ENCODE results near the gene RAB43. TPM values are rescaled to one million over a fixed set of nuclear protein-coding genes. Genes with fewer than 3 reads are reported as not detected.
"Not testable (repeated sequence)": the region's sequence is repeated elsewhere in the genome, so short reads cannot be mapped to it uniquely, and the experiment has no call there.

RAB43 gene
- polyA plus RNA-seq = 1 to 10 TPM; 3.6 to 6.5 TPM

DNA sequence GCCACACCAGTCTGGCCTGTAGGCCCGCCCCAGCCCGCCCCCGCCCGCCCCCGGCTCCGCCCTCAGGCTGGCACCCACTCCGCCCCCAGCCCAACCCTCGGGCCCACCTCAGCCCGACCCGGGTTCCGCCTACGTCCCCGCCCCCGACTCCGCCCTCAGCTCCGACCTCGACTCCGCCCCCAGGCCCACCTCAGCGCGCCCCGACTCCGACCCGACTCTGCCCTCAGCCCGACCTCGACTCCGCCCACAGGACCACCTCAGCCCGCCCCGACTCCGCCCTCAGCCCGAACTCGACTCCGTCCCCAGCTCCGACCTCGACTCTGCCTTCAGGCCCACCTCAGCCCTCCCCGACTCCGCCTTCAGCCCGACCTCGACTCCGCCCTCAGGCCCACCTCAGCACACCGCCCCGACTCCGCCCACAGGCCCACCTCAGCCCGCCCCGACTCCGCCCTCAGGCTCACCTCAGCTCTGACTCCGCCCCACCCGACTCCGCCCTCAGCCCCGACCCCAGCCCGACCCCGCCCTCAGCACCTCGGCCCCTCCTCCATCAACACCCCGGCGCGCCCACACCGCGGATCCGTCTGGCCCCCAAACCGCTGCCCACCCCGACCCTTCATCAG is at the start of gene RAB43:
Gene RAB43 (minus strand): TSS at position 13 of the 620 bp plus-strand sequence. CDS start 315 bp downstream, outside the sequence.
- peak within 1 kb of the TSS; percentile 67 to 75 for H3K4me3 ChIP-seq (ENCODE audit: low read depth in 1 of 2, low read length in 2 of 2)
- no peaks in the 10 kb centered on the region for H3K27me3 ChIP-seq (ENCODE audit: control insufficient read depth in 1 of 2, insufficient read depth in 2 of 2, low read length in 2 of 2)
- H3K27ac ChIP-seq (ENCODE audit: low read depth in 2 of 2, low read length in 1 of 2) = peak within 1 kb of the TSS; percentile 91 to 92
- H3K9me3 ChIP-seq (ENCODE audit: control insufficient read depth in 2 of 2, insufficient read depth in 1 of 2, low read depth in 1 of 2, low read length in 1 of 2) = no peaks in the 10 kb centered on the region
- 3 to 4% methylated on average over 38 to 58 of the region's 60 CpGs for WGBS, 2 donors
- H3K4me1 ChIP-seq (ENCODE audit: control insufficient read depth in 2 of 2, insufficient read depth in 2 of 2, low read length in 1 of 2) = peaks cover 7 to 9% of the 10 kb centered on the region in 2 donors
- peaks cover 0 to 2% of the 10 kb centered on the region in 2 donors for H3K36me3 ChIP-seq (ENCODE audit: control insufficient read depth in 2 of 2, insufficient read depth in 2 of 2, low read length in 1 of 2)

DNA sequence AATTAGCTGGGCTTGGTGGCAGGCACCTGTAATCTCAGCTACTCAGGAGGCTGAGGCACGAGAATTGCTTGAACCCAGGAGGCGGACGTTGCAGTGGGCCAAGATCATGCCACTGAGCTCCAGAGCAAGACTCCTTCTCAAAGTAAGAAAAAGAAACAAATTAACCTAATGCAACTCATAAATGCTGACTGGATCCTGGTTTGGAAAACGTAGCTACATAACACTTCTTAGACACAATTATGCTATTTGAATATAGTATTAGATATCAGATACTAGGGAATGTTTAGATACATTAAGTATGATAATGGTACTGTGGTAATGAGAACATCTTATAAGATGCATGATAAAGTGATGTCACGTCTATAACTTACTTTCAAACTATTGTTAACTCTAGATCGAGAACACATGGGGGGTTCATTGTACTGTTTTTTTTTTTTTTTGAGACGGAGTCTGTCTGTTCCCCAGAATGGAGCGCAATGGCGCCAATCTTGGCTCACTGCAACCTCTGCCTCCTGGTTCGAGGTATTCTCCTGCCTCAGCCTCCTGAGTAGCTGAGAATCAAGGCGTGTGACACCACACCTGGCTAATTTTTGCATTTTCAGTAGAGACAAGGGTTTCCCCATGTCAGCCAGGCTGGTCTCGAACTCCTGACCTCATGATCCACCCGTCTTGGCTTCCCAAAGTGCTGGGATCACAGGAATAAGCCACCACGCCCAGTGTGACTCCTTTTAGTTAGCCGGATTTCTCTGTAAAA is 45.2 kb upstream of the RAB43 start:
- peaks cover 10 to 15% of the 10 kb centered on the region in 2 donors for H3K36me3 ChIP-seq (ENCODE audit: control insufficient read depth in 2 of 2, insufficient read depth in 2 of 2, low read length in 1 of 2)
- no peaks in the 10 kb centered on the region for H3K9me3 ChIP-seq (ENCODE audit: control insufficient read depth in 2 of 2, insufficient read depth in 1 of 2, low read depth in 1 of 2, low read length in 1 of 2)
- peaks cover 0 to 2% of the 10 kb centered on the region in 2 donors for H3K4me1 ChIP-seq (ENCODE audit: control insufficient read depth in 2 of 2, insufficient read depth in 2 of 2, low read length in 1 of 2)
- H3K4me3 ChIP-seq (ENCODE audit: low read depth in 1 of 2, low read length in 2 of 2) = no peak overlapping the region
- no peaks in the 10 kb centered on the region for H3K27me3 ChIP-seq (ENCODE audit: control insufficient read depth in 1 of 2, insufficient read depth in 2 of 2, low read length in 2 of 2)
- 85 to 86% methylated on average over 15 of the region's 15 CpGs for WGBS, 2 donors
- H3K27ac ChIP-seq (ENCODE audit: low read depth in 2 of 2, low read length in 1 of 2) = no peak overlapping the region

DNA sequence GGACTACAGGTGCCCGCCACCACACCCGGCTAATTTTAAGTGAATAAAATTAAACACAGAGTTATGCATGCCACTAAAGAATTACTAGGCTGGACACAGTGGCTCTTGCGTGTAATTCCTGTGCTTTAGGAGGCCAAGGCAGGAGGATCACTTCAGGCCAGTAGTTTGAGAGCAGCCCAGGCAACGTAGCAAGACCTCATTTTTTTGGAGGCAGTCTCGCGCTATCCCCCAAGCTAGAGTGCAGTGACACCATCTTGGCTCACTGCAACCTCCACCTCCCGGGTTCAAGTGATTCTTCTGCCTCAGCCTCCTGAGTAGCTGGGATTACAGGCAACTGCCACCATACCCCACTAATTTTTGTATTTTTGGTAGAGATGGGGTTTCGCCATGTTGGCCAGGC is 44.0 kb upstream of the RAB43 start:
- H3K27ac ChIP-seq (ENCODE audit: low read depth in 2 of 2, low read length in 1 of 2); H3K27me3 ChIP-seq (ENCODE audit: control insufficient read depth in 1 of 2, insufficient read depth in 2 of 2, low read length in 2 of 2); H3K4me1 ChIP-seq (ENCODE audit: control insufficient read depth in 2 of 2, insufficient read depth in 2 of 2, low read length in 1 of 2); H3K9me3 ChIP-seq (ENCODE audit: control insufficient read depth in 2 of 2, insufficient read depth in 1 of 2, low read depth in 1 of 2, low read length in 1 of 2); H3K4me3 ChIP-seq (ENCODE audit: low read depth in 1 of 2, low read length in 2 of 2); H3K36me3 ChIP-seq (ENCODE audit: control insufficient read depth in 2 of 2, insufficient read depth in 2 of 2, low read length in 1 of 2): not testable (repeated sequence)
- WGBS, 2 donors = 94% methylated on average over 8 of the region's 8 CpGs

DNA sequence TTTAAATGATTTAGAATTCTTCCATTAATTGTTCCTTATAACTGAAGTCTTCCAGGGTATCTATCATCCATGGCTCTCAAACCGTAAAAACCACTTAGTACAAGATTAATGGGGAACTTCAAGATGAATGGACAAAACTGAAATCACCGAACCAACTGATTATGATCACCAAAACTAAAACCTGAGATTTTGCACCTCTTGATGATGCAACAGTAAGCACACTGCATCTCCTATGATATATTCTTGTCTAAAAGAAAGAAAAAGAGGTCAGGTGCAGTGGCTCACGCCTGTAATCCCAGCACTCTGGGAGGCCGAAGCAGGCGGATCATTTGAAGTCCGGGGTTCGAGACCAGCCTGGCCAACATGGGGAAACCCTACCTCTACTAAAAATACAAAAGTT is 42.9 kb upstream of the RAB43 start:
- Histone ChIP-seq H3K9me3 (ENCODE audit: control insufficient read depth in 2 of 2, insufficient read depth in 1 of 2, low read depth in 1 of 2, low read length in 1 of 2) (no peaks in the 10 kb centered on the region), H3K36me3 (ENCODE audit: control insufficient read depth in 2 of 2, insufficient read depth in 2 of 2, low read length in 1 of 2) (peaks cover 0 to 2% of the 10 kb centered on the region in 2 donors), H3K4me1 (ENCODE audit: control insufficient read depth in 2 of 2, insufficient read depth in 2 of 2, low read length in 1 of 2) (peaks cover 0 to 2% of the 10 kb centered on the region in 2 donors), H3K27me3 (ENCODE audit: control insufficient read depth in 1 of 2, insufficient read depth in 2 of 2, low read length in 2 of 2) (no peaks in the 10 kb centered on the region), H3K4me3 (ENCODE audit: low read depth in 1 of 2, low read length in 2 of 2) (no peak overlapping the region), H3K27ac (ENCODE audit: low read depth in 2 of 2, low read length in 1 of 2) (no peak overlapping the region)
- WGBS, 2 donors = 82 to 87% methylated on average over 7 of the region's 7 CpGs

DNA sequence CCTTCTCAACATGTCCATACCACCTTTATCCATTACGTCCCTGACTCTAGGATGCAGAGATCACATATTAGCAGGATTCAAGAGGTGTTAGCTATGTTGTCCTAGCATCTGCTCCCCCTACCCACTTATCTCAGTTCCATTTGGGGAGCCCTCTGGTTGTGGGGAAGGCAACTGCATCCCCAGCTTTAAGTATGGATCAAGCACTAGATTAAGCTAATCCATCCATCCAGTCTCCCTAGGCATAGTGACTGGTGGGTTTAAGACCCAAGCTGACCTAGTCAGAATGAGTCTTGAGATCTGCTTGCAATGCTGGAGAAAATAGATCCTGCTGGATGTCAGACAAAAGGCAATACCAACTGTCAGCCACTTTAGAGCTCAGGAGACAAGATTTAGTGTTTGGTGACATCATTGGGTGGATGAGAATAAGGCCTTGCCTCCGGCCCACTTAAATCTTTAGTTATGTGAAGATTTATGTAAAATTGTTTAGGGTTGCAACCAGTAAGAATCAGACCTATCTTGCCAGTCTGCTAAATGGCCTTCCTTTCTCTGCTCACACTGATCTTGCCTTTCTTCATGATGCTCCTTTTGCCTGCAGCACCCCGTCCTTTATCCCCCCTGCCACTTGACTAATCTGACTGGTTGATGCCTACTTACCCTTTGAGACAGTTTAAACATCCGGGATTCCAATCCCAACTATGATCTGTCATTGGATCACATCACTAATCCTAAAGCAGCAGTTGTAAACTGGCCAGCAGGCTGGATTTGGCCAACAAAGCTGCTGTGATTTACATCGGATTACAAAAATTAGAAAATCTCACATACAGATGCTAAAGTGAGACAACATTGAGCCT is 41.4 kb upstream of the RAB43 start:
- no peaks in the 10 kb centered on the region for H3K9me3 ChIP-seq (ENCODE audit: control insufficient read depth in 2 of 2, insufficient read depth in 1 of 2, low read depth in 1 of 2, low read length in 1 of 2)
- H3K36me3 ChIP-seq (ENCODE audit: control insufficient read depth in 2 of 2, insufficient read depth in 2 of 2, low read length in 1 of 2) = peaks cover 0 to 2% of the 10 kb centered on the region in 2 donors
- 54 to 60% methylated on average over 5 of the region's 5 CpGs for WGBS, 2 donors
- H3K4me3 ChIP-seq (ENCODE audit: low read depth in 1 of 2, low read length in 2 of 2) = no peak overlapping the region
- H3K27ac ChIP-seq (ENCODE audit: low read depth in 2 of 2, low read length in 1 of 2) = peak overlapping the region in 1 of 2 donors; percentile 28
- H3K27me3 ChIP-seq (ENCODE audit: control insufficient read depth in 1 of 2, insufficient read depth in 2 of 2, low read length in 2 of 2) = no peaks in the 10 kb centered on the region
- peaks cover 0 to 2% of the 10 kb centered on the region in 2 donors for H3K4me1 ChIP-seq (ENCODE audit: control insufficient read depth in 2 of 2, insufficient read depth in 2 of 2, low read length in 1 of 2)

DNA sequence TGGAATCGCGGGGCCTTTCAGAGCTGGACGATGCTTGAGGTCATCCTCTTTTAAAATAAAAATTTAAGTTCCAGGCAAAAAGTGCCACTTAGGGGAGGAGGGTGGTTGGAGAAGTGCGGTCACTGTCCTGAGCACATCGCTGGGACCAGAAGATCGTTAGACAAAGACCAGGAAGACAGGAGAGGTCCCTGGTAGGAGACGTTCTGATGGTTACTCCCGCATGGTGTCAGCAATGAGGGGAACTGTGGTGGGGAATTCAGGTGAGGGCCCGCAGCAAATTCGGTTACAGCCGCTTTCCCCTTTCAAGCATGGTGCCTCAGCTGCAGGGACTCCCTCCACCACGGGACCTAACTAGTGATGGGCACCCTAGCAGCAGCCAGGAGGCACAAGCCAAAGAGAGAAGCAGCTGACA is 40.3 kb upstream of the RAB43 start:
- peak overlapping the region; percentile 59 to 91 for H3K4me3 ChIP-seq (ENCODE audit: low read depth in 1 of 2, low read length in 2 of 2)
- H3K9me3 ChIP-seq (ENCODE audit: control insufficient read depth in 2 of 2, insufficient read depth in 1 of 2, low read depth in 1 of 2, low read length in 1 of 2) = no peaks in the 10 kb centered on the region
- no peaks in the 10 kb centered on the region for H3K27me3 ChIP-seq (ENCODE audit: control insufficient read depth in 1 of 2, insufficient read depth in 2 of 2, low read length in 2 of 2)
- peaks cover 0 to 2% of the 10 kb centered on the region in 2 donors for H3K4me1 ChIP-seq (ENCODE audit: control insufficient read depth in 2 of 2, insufficient read depth in 2 of 2, low read length in 1 of 2)
- WGBS, 2 donors = 1 to 2% methylated on average over 12 of the region's 12 CpGs
- peak overlapping the region; percentile 87 to 99 for H3K27ac ChIP-seq (ENCODE audit: low read depth in 2 of 2, low read length in 1 of 2)
- H3K36me3 ChIP-seq (ENCODE audit: control insufficient read depth in 2 of 2, insufficient read depth in 2 of 2, low read length in 1 of 2) = no peaks in the 10 kb centered on the region

DNA sequence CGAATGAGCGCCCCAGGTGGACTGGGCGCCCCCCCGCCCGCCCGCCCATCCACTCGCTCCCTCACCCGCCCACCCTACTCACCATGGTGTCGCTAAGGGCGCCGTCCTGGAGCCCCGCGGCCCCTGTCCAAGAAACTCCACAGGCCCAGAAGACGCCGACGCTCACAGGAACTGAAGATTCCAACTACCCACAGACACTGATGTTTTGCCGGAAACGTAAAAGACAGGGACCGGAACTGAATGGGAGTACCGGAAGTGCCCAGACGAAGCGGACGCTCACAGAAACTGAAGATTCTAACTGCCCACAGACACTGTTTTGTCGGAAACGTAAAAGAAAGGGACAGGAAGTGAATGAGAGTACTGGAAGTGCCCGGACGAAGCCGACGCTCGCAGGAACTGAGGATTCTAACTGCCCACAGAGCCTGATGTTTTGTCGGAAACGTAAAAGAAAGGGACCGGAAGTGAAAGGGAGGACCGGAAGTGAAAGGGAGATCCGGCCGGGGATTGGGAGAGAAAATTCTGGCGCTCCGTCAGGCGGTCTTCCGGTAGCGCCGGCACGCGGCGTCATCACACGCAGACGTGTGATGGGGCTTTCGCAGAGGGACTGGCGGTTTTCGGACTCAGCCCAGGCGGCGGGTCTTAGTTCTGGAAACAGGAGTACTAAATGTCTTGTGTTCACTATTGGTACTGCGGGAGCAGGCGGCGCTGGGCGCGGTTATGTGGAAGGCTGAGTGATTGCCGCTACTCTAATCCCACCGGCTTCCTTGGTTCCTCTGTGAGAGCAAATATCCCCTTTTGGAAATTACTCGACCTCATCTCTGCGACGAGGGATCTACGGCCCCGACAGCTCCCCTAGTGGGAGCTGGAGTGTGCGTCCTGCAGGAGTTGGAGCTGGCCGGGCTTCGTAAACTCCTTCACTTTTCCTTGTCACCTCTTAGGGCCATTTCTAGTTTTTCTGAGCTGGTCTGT is 39.6 kb upstream of the RAB43 start, which contains the start of gene ISY1:
Gene ISY1 (minus strand): TSS at position 173 of the 969 bp plus-strand sequence. CDS start 88 bp downstream, at position 85.
- 0% methylated on average over 67 of the region's 67 CpGs for WGBS, 2 donors

DNA sequence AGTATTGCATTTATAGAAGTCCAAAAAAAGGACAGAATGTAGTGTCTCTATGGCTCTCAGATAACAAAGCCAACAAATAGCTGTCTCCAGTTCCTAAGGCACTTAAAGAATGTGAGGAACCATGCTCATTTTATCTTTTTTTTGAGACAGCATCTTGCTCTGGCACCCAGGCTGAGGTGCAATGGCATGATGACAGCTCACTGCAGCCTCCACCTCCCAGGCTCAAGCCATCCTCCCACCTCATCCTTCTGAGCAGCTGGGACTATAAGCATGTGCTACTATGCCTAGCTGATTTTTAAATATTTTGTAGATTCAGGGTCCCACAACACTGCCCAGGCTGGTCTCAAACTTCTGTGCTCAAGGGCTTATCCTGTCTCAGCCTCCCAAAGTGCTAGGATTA is 23.2 kb upstream of the RAB43 start:
- Histone ChIP-seq H3K9me3 (ENCODE audit: control insufficient read depth in 2 of 2, insufficient read depth in 1 of 2, low read depth in 1 of 2, low read length in 1 of 2) (no peaks in the 10 kb centered on the region), H3K4me3 (ENCODE audit: low read depth in 1 of 2, low read length in 2 of 2) (no peak overlapping the region), H3K27me3 (ENCODE audit: control insufficient read depth in 1 of 2, insufficient read depth in 2 of 2, low read length in 2 of 2) (no peaks in the 10 kb centered on the region), H3K36me3 (ENCODE audit: control insufficient read depth in 2 of 2, insufficient read depth in 2 of 2, low read length in 1 of 2) (peaks cover 3 to 7% of the 10 kb centered on the region in 2 donors), H3K4me1 (ENCODE audit: control insufficient read depth in 2 of 2, insufficient read depth in 2 of 2, low read length in 1 of 2) (no peaks in the 10 kb centered on the region), H3K27ac (ENCODE audit: low read depth in 2 of 2, low read length in 1 of 2) (no peak overlapping the region)

More for the DNA sequence above, 39.6 kb upstream of the RAB43 start, which contains the start of gene ISY1:
- Histone ChIP-seq H3K4me1 (ENCODE audit: control insufficient read depth in 2 of 2, insufficient read depth in 2 of 2, low read length in 1 of 2) (peaks cover 0 to 2% of the 10 kb centered on the region in 2 donors), H3K27ac (ENCODE audit: low read depth in 2 of 2, low read length in 1 of 2) (peak within 1 kb of the TSS; percentile 87 to 99), H3K36me3 (ENCODE audit: control insufficient read depth in 2 of 2, insufficient read depth in 2 of 2, low read length in 1 of 2) (no peaks in the 10 kb centered on the region), H3K27me3 (ENCODE audit: control insufficient read depth in 1 of 2, insufficient read depth in 2 of 2, low read length in 2 of 2) (no peaks in the 10 kb centered on the region), H3K9me3 (ENCODE audit: control insufficient read depth in 2 of 2, insufficient read depth in 1 of 2, low read depth in 1 of 2, low read length in 1 of 2) (no peaks in the 10 kb centered on the region), H3K4me3 (ENCODE audit: low read depth in 1 of 2, low read length in 2 of 2) (peak within 1 kb of the TSS; percentile 59 to 91)

Data from esophagus (tissue), 2 donors.